Mesenchymal stem cell (in vitro differentiated cells and primary cell): ENCODE measurements around the gene BAD.

Experiments used
- DNase-seq: peaks from one replicate; pipeline ENCODE4 v3.0.0-alpha.2; 2013
- H2AFZ ChIP-seq: one replicate; pipeline ENCODE4 v1.6.1; 2013; ENCODE audit warnings: low read depth, mild to moderate bottlenecking, control low read depth, inconsistent platforms, low read length, moderate library complexity
- H2AK5ac ChIP-seq: 2 replicates; pipeline ENCODE4 v1.6.1; 2013; ENCODE audit warnings: low read length, moderate library complexity, mild to moderate bottlenecking, inconsistent platforms; ENCODE audit not compliant: severe bottlenecking
- H2BK120ac ChIP-seq: one replicate; pipeline ENCODE4 v1.6.1; 2013; ENCODE audit warnings: low read depth, mild to moderate bottlenecking, inconsistent platforms, low read length, moderate library complexity
- H2BK12ac ChIP-seq, 2 experiments: one replicate each; pipeline ENCODE4 v1.6.1; 2013; ENCODE audit warnings: inconsistent platforms in 2 of 2, low read length in 2 of 2, mild to moderate bottlenecking in 2 of 2, moderate library complexity in 2 of 2, control low read depth in 1 of 2
- H2BK15ac ChIP-seq: one replicate; pipeline ENCODE4 v1.6.1; 2013; ENCODE audit warnings: mild to moderate bottlenecking, low read depth, inconsistent platforms; ENCODE audit not compliant: poor library complexity, severe bottlenecking
- H2BK5ac ChIP-seq: 2 replicates; pipeline ENCODE4 v1.6.1; 2013; ENCODE audit warnings: low read depth, mild to moderate bottlenecking, low read length, control low read depth, inconsistent platforms; ENCODE audit not compliant: poor library complexity, severe bottlenecking
- H3K14ac ChIP-seq, 2 experiments: one replicate each; pipeline ENCODE4 v1.6.1; 2013; ENCODE audit warnings: inconsistent platforms in 2 of 2, low read length in 2 of 2, control low read depth in 1 of 2, mild to moderate bottlenecking in 1 of 2, moderate library complexity in 1 of 2
- H3K18ac ChIP-seq, 2 experiments: one replicate each; pipeline ENCODE4 v1.6.1; 2013; ENCODE audit warnings: inconsistent platforms in 2 of 2, low read length in 2 of 2, control low read depth in 1 of 2, low read depth in 1 of 2, mild to moderate bottlenecking in 1 of 2
- H3K23ac ChIP-seq, 2 experiments: one replicate each; pipeline ENCODE4 v1.6.1; 2013; ENCODE audit warnings: inconsistent platforms in 2 of 2, low read length in 2 of 2, mild to moderate bottlenecking in 2 of 2, moderate library complexity in 2 of 2, control low read depth in 1 of 2
- H3K27ac ChIP-seq: 2 replicates; pipeline ENCODE4 v1.5.1; 2013; ENCODE audit warnings: mild to moderate bottlenecking, moderate library complexity, low read length, control low read depth, inconsistent platforms; ENCODE audit not compliant: poor library complexity, severe bottlenecking
- H3K27me3 ChIP-seq, 2 experiments: 2 replicates each; pipeline versions ENCODE4 v1.6.1 to v1.7.0; 2013; ENCODE audit warnings: low read length in 2 of 2, mild to moderate bottlenecking in 2 of 2, moderate library complexity in 2 of 2, control low read depth in 1 of 2, inconsistent platforms in 1 of 2; ENCODE audit not compliant: control insufficient read depth in 1 of 2, insufficient read depth in 1 of 2
- H3K36me3 ChIP-seq, 2 experiments: 2 replicates each; pipeline versions ENCODE4 v1.6.1 to v1.7.0; 2013; ENCODE audit warnings: low read length in 2 of 2, control low read depth in 1 of 2, inconsistent platforms in 1 of 2, low read depth in 1 of 2, mild to moderate bottlenecking in 1 of 2; ENCODE audit not compliant: insufficient read depth in 2 of 2, control insufficient read depth in 1 of 2
- H3K4ac ChIP-seq, 2 experiments: one replicate each; pipeline ENCODE4 v1.6.1; 2013; ENCODE audit warnings: inconsistent platforms in 2 of 2, low read length in 2 of 2, mild to moderate bottlenecking in 2 of 2, moderate library complexity in 2 of 2, control low read depth in 1 of 2, low read depth in 1 of 2
- H3K4me1 ChIP-seq: 2 replicates; pipeline ENCODE4 v1.6.1; 2013; ENCODE audit warnings: low read depth, low read length, control low read depth; ENCODE audit not compliant: control insufficient read depth, insufficient read depth
- H3K4me2 ChIP-seq: 2 replicates; pipeline ENCODE4 v1.6.1; 2013; ENCODE audit warnings: low read length, mild to moderate bottlenecking, inconsistent platforms; ENCODE audit not compliant: poor library complexity, severe bottlenecking
- H3K4me3 ChIP-seq, 2 experiments: 2 replicates each; pipeline versions ENCODE4 v1.5.1 to v1.7.0; 2013; ENCODE audit warnings: low read length in 2 of 2, mild to moderate bottlenecking in 2 of 2, control low read depth in 1 of 2, low read depth in 1 of 2; ENCODE audit not compliant: insufficient read depth in 1 of 2
- H3K79me1 ChIP-seq: replicated peaks from 2 replicates; pipeline ENCODE4 v1.6.1; 2013; ENCODE audit warnings: mild to moderate bottlenecking, control low read depth, low read length, inconsistent platforms; ENCODE audit not compliant: poor library complexity, severe bottlenecking
- H3K9ac ChIP-seq: 2 replicates; pipeline ENCODE4 v1.7.0; 2013; ENCODE audit warnings: mild to moderate bottlenecking, low read length, moderate library complexity
- H3K9me3 ChIP-seq: 2 replicates; pipeline ENCODE4 v1.7.0; 2013; ENCODE audit warnings: mild to moderate bottlenecking, low read length; ENCODE audit not compliant: control insufficient read depth
- H4K8ac ChIP-seq: one replicate; pipeline ENCODE4 v1.6.1; 2013; ENCODE audit warnings: inconsistent platforms, mild to moderate bottlenecking, low read length, moderate library complexity
- H4K91ac ChIP-seq: one replicate; pipeline ENCODE4 v1.6.1; 2013; ENCODE audit warnings: mild to moderate bottlenecking, low read length, inconsistent platforms
- WGBS: methylation state at CpG from one replicate; pipeline ENCODE4 v1.1.7; 2013; ENCODE audit warnings: mixed read lengths; 5-methylcytosine and 5-hydroxymethylcytosine counted together

The BAD gene

GRCh38 chr11:64292460-64293254 lies 8.2 kb upstream of the BAD start:
- peak overlapping the region; percentile 38 to 56 for H3K4me3 ChIP-seq
- DNase-seq: no peak
- H3K4ac ChIP-seq: no peak overlapping the region
- H2AFZ ChIP-seq: peak overlapping the region; percentile 11
- no peak overlapping the region for H2BK5ac ChIP-seq
- no peak overlapping the region for H2AK5ac ChIP-seq
- no peak overlapping the region for H3K23ac ChIP-seq
- no peaks in the 10 kb centered on the region for H3K9me3 ChIP-seq
- no peak overlapping the region for H4K8ac ChIP-seq
- H2BK120ac ChIP-seq: no peak overlapping the region
- H3K27ac ChIP-seq: no peak overlapping the region
- peak overlapping the region; percentile 92 for H3K4me2 ChIP-seq
- peaks cover 0 to 20% of the 10 kb centered on the region in 2 experiments for H3K36me3 ChIP-seq
- 35% methylated on average over 32 of the region's 42 CpGs for WGBS
- peak overlapping the region in 1 of 2 experiments; percentile 26 for H3K18ac ChIP-seq
- H3K4me1 ChIP-seq: peaks cover 18% of the 10 kb centered on the region
- H4K91ac ChIP-seq: no peak overlapping the region
- H3K9ac ChIP-seq: peak overlapping the region; percentile 29
- H2BK12ac ChIP-seq: no peak overlapping the region
- H3K79me1 ChIP-seq: peaks cover 10% of the 10 kb centered on the region
- H2BK15ac ChIP-seq: no peak overlapping the region
- H3K14ac ChIP-seq: no peak overlapping the region
- H3K27me3 ChIP-seq: peaks cover 65 to 69% of the 10 kb centered on the region in 2 experiments

- Histone ChIP-seq H3K4me2 (peak overlapping the region; percentile 92), H3K79me1 (peaks cover 15% of the 10 kb centered on the region), H3K27ac (no peak overlapping the region), H3K4me3 (peak overlapping the region; percentile 40 to 56), H2AFZ (peak overlapping the region; percentile 11), H3K9me3 (no peaks in the 10 kb centered on the region), H3K18ac (peak overlapping the region in 1 of 2 experiments; percentile 26), H3K4me1 (peaks cover 23% of the 10 kb centered on the region), H2BK120ac (no peak overlapping the region), H3K36me3 (peaks cover 0 to 24% of the 10 kb centered on the region in 2 experiments), H2BK5ac (no peak overlapping the region), H4K8ac (no peak overlapping the region), H2AK5ac (no peak overlapping the region), H3K4ac (no peak overlapping the region), H2BK12ac (no peak overlapping the region), H2BK15ac (no peak overlapping the region), H3K14ac (peak overlapping the region in 1 of 2 experiments; percentile 71), H3K27me3 (peaks cover 58 to 61% of the 10 kb centered on the region in 2 experiments), H4K91ac (no peak overlapping the region), H3K9ac (peak overlapping the region; percentile 29), H3K23ac (peak overlapping the region in 1 of 2 experiments; percentile 70)
- DNase-seq: no peak
- 2% methylated on average over 62 of the region's 96 CpGs for WGBS
These were observed 7.4 kb upstream of the BAD start for GRCh38 chr11:64291752-64292459.

- Histone ChIP-seq H3K27ac (no peak within 1 kb of the TSS), H3K4me2 (peak within 1 kb of the TSS; percentile 92), H3K9ac (peak within 1 kb of the TSS; percentile 29), H3K9me3 (no peaks in the 10 kb centered on the region), H2AFZ (no peak within 1 kb of the TSS), H2BK15ac (no peak within 1 kb of the TSS), H3K4me1 (peaks cover 29% of the 10 kb centered on the region), H3K18ac (no peak within 1 kb of the TSS), H3K36me3 (peaks cover 0 to 28% of the 10 kb centered on the region in 2 experiments), H3K27me3 (peaks cover 52 to 55% of the 10 kb centered on the region in 2 experiments), H2AK5ac (no peak within 1 kb of the TSS), H2BK12ac (no peak within 1 kb of the TSS), H3K4ac (no peak within 1 kb of the TSS), H3K79me1 (peaks cover 19% of the 10 kb centered on the region), H4K91ac (no peak within 1 kb of the TSS), H3K14ac (peak within 1 kb of the TSS in 1 of 2 experiments; percentile 71), H2BK5ac (no peak within 1 kb of the TSS), H4K8ac (no peak within 1 kb of the TSS), H3K23ac (peak within 1 kb of the TSS in 1 of 2 experiments; percentile 70), H2BK120ac (no peak within 1 kb of the TSS), H3K4me3 (peak within 1 kb of the TSS; percentile 40 to 56)
- 2% methylated on average over 35 of the region's 45 CpGs for WGBS
- no peak for DNase-seq
These were observed 6.8 kb upstream of the BAD start, which contains the start of gene KCNK4 for GRCh38 chr11:64291262-64291751. Gene KCNK4, plus strand, starts transcription at chr11:64291302. Its CDS starts 1,717 bp downstream, at chr11:64293019.
